ENCODE measurements around the gene FAM53B.

The FAM53B gene

GRCh38 chr10:124601431-124602120 is 142.6 kb downstream of the FAM53B start:
- Histone ChIP-seq H3K4me3 (ENCODE audit: insufficient read depth, low read depth, low read length, poor library complexity, severe bottlenecking) (no peak overlapping the region), H3K9me3 (ENCODE audit: control insufficient read depth, low read length) (no peaks in the 10 kb centered on the region), H3K4me1 (ENCODE audit: control insufficient read depth, insufficient read depth, low read length, poor library complexity, severe bottlenecking) (no peaks in the 10 kb centered on the region), H3K36me3 (ENCODE audit: control insufficient read depth, insufficient read depth, low read length) (no peaks in the 10 kb centered on the region), H3K27me3 (replicated peaks; ENCODE audit: control insufficient read depth, insufficient read depth, low read length, poor library complexity, severe bottlenecking) (no peaks in the 10 kb centered on the region), H3K27ac (ENCODE audit: insufficient read depth, low read length, poor library complexity, severe bottlenecking) (no peak overlapping the region)
- no peak for DNase-seq

- Histone ChIP-seq H3K27ac (ENCODE audit: insufficient read depth, low read length, poor library complexity, severe bottlenecking) (no peak overlapping the region), H3K9me3 (ENCODE audit: control insufficient read depth, low read length) (no peaks in the 10 kb centered on the region), H3K4me1 (ENCODE audit: control insufficient read depth, insufficient read depth, low read length, poor library complexity, severe bottlenecking) (no peaks in the 10 kb centered on the region), H3K36me3 (ENCODE audit: control insufficient read depth, insufficient read depth, low read length) (no peaks in the 10 kb centered on the region), H3K27me3 (replicated peaks; ENCODE audit: control insufficient read depth, insufficient read depth, low read length, poor library complexity, severe bottlenecking) (no peaks in the 10 kb centered on the region), H3K4me3 (ENCODE audit: insufficient read depth, low read depth, low read length, poor library complexity, severe bottlenecking) (no peak overlapping the region)
- no peak for DNase-seq
Observed at GRCh38 chr10:124601016-124601415, 143.2 kb downstream of the FAM53B start.

DNA sequence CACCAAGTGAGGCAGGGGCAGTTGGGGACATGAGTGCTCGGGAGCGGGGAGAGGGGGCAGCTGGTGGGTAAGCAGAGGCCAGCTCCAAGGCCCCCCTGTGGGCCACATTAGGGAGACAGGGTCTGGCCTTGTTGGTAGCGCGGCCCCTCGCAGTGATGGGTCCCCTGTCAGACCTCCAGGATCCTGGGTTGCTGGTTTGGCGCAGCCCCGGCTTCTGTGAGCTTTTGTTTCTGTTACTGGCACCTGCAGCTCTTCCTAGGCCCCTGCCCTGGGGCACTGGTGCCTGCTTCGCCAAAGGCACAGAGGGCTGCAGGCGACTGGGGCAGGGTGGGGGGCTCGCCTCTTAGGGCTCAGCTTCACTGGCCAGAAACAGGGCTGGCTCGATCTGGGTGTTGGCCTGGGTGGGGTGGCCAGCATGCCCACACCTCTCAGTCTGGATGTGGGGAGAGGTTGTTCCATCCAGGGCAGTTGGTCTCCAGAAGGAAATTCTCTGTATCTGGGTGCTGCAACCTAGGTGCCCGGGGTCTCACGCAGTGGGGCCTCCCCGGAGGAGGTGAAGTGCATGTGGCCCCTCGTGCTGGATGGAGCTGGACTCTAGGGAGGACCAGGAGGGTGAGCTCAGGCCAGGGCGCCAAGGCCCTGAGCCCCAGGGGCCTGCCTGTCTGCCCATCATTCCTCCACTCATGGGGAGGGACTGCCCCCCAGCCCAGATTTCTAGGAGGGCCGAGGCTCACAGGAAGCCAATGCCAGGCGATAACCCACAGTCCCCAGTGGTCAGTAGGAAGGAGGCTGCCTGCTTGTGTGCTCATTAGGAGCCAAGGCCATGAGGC is 143.9 kb downstream of the FAM53B start:
- H3K36me3 ChIP-seq (ENCODE audit: control insufficient read depth, insufficient read depth, low read length), result no peaks in the 10 kb centered on the region
- H3K4me1 ChIP-seq (ENCODE audit: control insufficient read depth, insufficient read depth, low read length, poor library complexity, severe bottlenecking), result no peaks in the 10 kb centered on the region
- DNase-seq, result no peak
- H3K9me3 ChIP-seq (ENCODE audit: control insufficient read depth, low read length), result no peaks in the 10 kb centered on the region
- H3K27ac ChIP-seq (ENCODE audit: insufficient read depth, low read length, poor library complexity, severe bottlenecking), result no peak overlapping the region
- H3K4me3 ChIP-seq (ENCODE audit: insufficient read depth, low read depth, low read length, poor library complexity, severe bottlenecking), result no peak overlapping the region
- no peaks in the 10 kb centered on the region for H3K27me3 ChIP-seq (replicated peaks; ENCODE audit: control insufficient read depth, insufficient read depth, low read length, poor library complexity, severe bottlenecking)

- H3K27me3 ChIP-seq (replicated peaks; ENCODE audit: control insufficient read depth, insufficient read depth, low read length, poor library complexity, severe bottlenecking), result no peaks in the 10 kb centered on the region
- DNase-seq, result no peak
- H3K36me3 ChIP-seq (ENCODE audit: control insufficient read depth, insufficient read depth, low read length), result no peaks in the 10 kb centered on the region
- H3K9me3 ChIP-seq (ENCODE audit: control insufficient read depth, low read length), result no peaks in the 10 kb centered on the region
- no peak overlapping the region for H3K4me3 ChIP-seq (ENCODE audit: insufficient read depth, low read depth, low read length, poor library complexity, severe bottlenecking)
- H3K27ac ChIP-seq (ENCODE audit: insufficient read depth, low read length, poor library complexity, severe bottlenecking), result no peak overlapping the region
- no peaks in the 10 kb centered on the region for H3K4me1 ChIP-seq (ENCODE audit: control insufficient read depth, insufficient read depth, low read length, poor library complexity, severe bottlenecking)
Observed at GRCh38 chr10:124599588-124600050, 144.6 kb downstream of the FAM53B start.

DNA sequence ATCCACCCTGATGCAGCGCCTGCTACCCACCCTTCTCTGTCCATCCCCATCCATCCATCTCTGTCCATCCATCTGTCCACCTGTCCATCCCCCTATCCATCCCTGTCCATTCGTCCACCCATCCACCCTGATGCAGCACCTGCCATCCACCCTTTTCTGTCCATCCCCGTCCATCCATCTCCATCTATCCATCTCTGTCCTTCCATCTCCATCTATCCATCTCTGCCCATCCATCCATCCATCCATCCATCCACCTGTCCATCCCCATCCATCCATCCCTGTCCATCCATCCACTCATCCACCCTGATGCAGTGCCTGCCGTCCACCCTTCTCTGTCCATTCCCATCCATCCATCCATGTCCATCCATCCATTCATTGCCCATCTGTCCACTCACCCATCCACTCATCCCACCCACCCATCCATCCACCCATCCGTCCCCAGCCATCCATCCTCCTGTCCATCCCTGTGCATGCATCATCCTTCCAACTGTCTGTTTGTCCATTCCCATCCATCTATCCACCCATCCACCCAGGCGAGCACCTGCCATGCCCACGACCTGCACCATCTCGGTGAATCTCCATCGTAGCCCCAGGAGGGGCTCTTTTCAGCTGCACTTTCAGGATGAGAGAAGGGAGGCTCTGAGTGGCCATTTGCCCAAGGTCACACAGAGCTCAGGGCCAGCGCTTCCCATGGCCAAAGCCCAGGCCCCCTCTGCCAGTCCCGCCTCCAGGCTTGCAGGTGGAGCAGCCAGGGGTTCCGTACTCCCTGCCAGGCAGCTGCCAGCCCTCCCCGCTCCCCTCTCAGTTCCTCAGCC is 145.2 kb downstream of the FAM53B start:
- Histone ChIP-seq H3K4me1 (ENCODE audit: control insufficient read depth, insufficient read depth, low read length, poor library complexity, severe bottlenecking) (no peaks in the 10 kb centered on the region), H3K9me3 (ENCODE audit: control insufficient read depth, low read length) (no peaks in the 10 kb centered on the region), H3K27ac (ENCODE audit: insufficient read depth, low read length, poor library complexity, severe bottlenecking) (no peak overlapping the region), H3K36me3 (ENCODE audit: control insufficient read depth, insufficient read depth, low read length) (no peaks in the 10 kb centered on the region), H3K27me3 (replicated peaks; ENCODE audit: control insufficient read depth, insufficient read depth, low read length, poor library complexity, severe bottlenecking) (no peaks in the 10 kb centered on the region), H3K4me3 (ENCODE audit: insufficient read depth, low read depth, low read length, poor library complexity, severe bottlenecking) (no peak overlapping the region)
- no peak for DNase-seq

- Histone ChIP-seq H3K4me1 (ENCODE audit: control insufficient read depth, insufficient read depth, low read length, poor library complexity, severe bottlenecking) (no peaks in the 10 kb centered on the region), H3K9me3 (ENCODE audit: control insufficient read depth, low read length) (no peaks in the 10 kb centered on the region), H3K36me3 (ENCODE audit: control insufficient read depth, insufficient read depth, low read length) (no peaks in the 10 kb centered on the region), H3K4me3 (ENCODE audit: insufficient read depth, low read depth, low read length, poor library complexity, severe bottlenecking) (no peak overlapping the region), H3K27ac (ENCODE audit: insufficient read depth, low read length, poor library complexity, severe bottlenecking) (no peak overlapping the region), H3K27me3 (replicated peaks; ENCODE audit: control insufficient read depth, insufficient read depth, low read length, poor library complexity, severe bottlenecking) (no peaks in the 10 kb centered on the region)
- no peak for DNase-seq
Observed at GRCh38 chr10:124598196-124598595, 146.0 kb downstream of the FAM53B start.

DNA sequence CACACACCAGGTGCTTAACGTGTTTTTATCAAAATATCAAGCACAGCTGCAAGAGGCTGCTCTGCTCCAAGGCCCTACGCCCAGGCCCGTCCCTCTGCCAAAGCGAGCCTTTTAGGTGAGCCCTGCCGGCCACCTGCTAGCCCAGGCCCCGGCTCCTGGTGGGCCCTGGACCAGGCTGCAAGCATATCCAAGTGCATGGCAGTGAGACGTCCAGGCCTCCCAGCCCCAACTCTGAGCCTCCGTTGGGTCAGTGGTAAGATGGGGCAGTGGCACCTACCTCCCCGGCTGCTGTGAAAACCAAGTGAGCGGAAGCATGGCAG is 146.4 kb downstream of the FAM53B start:
- Histone ChIP-seq H3K9me3 (ENCODE audit: control insufficient read depth, low read length) (no peaks in the 10 kb centered on the region), H3K4me1 (ENCODE audit: control insufficient read depth, insufficient read depth, low read length, poor library complexity, severe bottlenecking) (no peaks in the 10 kb centered on the region), H3K27me3 (replicated peaks; ENCODE audit: control insufficient read depth, insufficient read depth, low read length, poor library complexity, severe bottlenecking) (no peaks in the 10 kb centered on the region), H3K36me3 (ENCODE audit: control insufficient read depth, insufficient read depth, low read length) (no peaks in the 10 kb centered on the region), H3K4me3 (ENCODE audit: insufficient read depth, low read depth, low read length, poor library complexity, severe bottlenecking) (no peak overlapping the region), H3K27ac (ENCODE audit: insufficient read depth, low read length, poor library complexity, severe bottlenecking) (no peak overlapping the region)
- no peak for DNase-seq

GRCh38 chr10:124596962-124597845 is 147.0 kb downstream of the FAM53B start:
- H3K36me3 ChIP-seq (ENCODE audit: control insufficient read depth, insufficient read depth, low read length), result no peaks in the 10 kb centered on the region
- no peaks in the 10 kb centered on the region for H3K4me1 ChIP-seq (ENCODE audit: control insufficient read depth, insufficient read depth, low read length, poor library complexity, severe bottlenecking)
- DNase-seq, result no peak
- no peak overlapping the region for H3K4me3 ChIP-seq (ENCODE audit: insufficient read depth, low read depth, low read length, poor library complexity, severe bottlenecking)
- H3K27me3 ChIP-seq (replicated peaks; ENCODE audit: control insufficient read depth, insufficient read depth, low read length, poor library complexity, severe bottlenecking), result no peaks in the 10 kb centered on the region
- H3K9me3 ChIP-seq (ENCODE audit: control insufficient read depth, low read length), result no peaks in the 10 kb centered on the region
- H3K27ac ChIP-seq (ENCODE audit: insufficient read depth, low read length, poor library complexity, severe bottlenecking), result no peak overlapping the region

- H3K4me1 ChIP-seq (ENCODE audit: control insufficient read depth, insufficient read depth, low read length, poor library complexity, severe bottlenecking), result no peaks in the 10 kb centered on the region
- H3K36me3 ChIP-seq (ENCODE audit: control insufficient read depth, insufficient read depth, low read length), result no peaks in the 10 kb centered on the region
- no peak for DNase-seq
- H3K27ac ChIP-seq (ENCODE audit: insufficient read depth, low read length, poor library complexity, severe bottlenecking), result no peak overlapping the region
- H3K27me3 ChIP-seq (replicated peaks; ENCODE audit: control insufficient read depth, insufficient read depth, low read length, poor library complexity, severe bottlenecking), result no peaks in the 10 kb centered on the region
- no peak overlapping the region for H3K4me3 ChIP-seq (ENCODE audit: insufficient read depth, low read depth, low read length, poor library complexity, severe bottlenecking)
- no peaks in the 10 kb centered on the region for H3K9me3 ChIP-seq (ENCODE audit: control insufficient read depth, low read length)
Observed at GRCh38 chr10:124596116-124596785, 147.9 kb downstream of the FAM53B start.
